WTC11 (cell line): Measurements from ENCODE around the gene CDH2.

Experiments
- CBFB ChIP-seq: sonication (generic); formaldehyde crosslinking; IDR thresholded peaks from 2 replicates; pipeline ENCODE4 v1.8.1; 2022; ENCODE audit warnings: mild to moderate bottlenecking, low read depth, missing genetic modification reagents
- CTCF ChIP-seq: fragments of 200-600 bp; IDR thresholded peaks from 2 replicates; pipeline ENCODE4 v1.8.0; 2022; ENCODE audit warnings: antibody characterized with exemption
- TCF7 ChIP-seq: sonication (generic); formaldehyde crosslinking; IDR thresholded peaks from 2 replicates; pipeline ENCODE4 v1.8.0; 2022; ENCODE audit warnings: mild to moderate bottlenecking, low read depth, missing genetic modification reagents, moderate library complexity

- TF ChIP-seq CTCF = no peak
- TF ChIP-seq CBFB (CRISPR knock-in tag) = no peak
- TF ChIP-seq TCF7 = no peak
Observed at GRCh38 chr18:28153485-28154065, 23.4 kb downstream of the CDH2 start.
